DMS153 treated with DMSO at 0.1 percent for 48 hours (cell line): ENCODE measurements around the gene CCT5.
A peak's percentile ranks its signal among the peaks of the same experiment; 100 is the strongest.
"Not testable (repeated sequence)": the region's sequence is repeated elsewhere in the genome, so short reads cannot be mapped to it uniquely, and the experiment has no call there.

Experiments used
- DNase-seq: peaks from one replicate; lab custom pipeline; 2025; ENCODE audit not compliant: unreplicated experiment; lab: John Stamatoyannopoulos, UW

CCT5 gene

DNA sequence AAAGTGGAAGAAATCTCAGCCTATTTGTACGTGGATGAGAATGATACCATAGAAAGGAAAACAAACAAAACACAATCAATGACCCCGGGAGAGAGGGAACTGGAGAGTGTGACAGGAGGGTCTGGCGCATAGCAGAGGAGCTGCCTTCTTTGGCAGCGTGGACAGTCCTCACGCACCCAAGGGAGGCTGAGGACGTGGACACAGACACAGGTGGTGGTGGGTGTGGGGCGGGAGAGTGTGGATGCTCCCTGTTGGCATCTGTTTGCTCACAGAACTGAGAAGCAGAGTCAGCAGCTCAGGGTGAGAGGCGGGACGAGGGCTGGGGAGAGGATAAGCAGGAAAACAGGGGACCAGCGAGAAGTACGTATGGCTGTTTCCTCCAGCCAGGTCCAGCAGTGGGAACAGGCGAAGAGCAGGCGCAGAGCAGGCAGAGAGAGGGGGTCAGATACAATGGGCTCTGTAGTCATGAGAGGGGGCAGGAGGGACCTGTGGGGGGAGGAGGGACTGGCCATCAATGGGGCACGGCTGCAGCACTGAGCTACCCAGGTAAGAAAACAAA lies 47.6 kb downstream of the CCT5 start:
- no peak for DNase-seq

DNA sequence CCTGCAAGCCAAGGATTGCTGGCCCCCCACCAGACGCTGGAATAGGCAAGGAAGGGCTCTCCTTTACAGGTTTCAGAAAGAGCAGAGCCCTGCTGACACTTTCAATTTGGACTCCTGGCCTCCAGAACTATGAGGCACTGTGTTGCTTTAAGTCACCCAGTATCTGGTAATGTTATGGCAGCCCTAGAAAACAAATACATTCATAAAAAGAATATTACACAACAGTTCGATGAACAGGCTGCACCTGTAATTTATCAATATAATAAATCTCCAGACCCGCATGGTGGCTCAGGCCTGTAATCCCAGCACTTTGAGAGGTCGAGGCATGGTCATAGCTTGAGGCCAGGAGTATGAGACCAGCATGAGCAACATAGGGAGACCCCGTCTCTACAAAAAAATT lies 50.2 kb downstream of the CCT5 start:
- DNase-seq, result no peak

DNA sequence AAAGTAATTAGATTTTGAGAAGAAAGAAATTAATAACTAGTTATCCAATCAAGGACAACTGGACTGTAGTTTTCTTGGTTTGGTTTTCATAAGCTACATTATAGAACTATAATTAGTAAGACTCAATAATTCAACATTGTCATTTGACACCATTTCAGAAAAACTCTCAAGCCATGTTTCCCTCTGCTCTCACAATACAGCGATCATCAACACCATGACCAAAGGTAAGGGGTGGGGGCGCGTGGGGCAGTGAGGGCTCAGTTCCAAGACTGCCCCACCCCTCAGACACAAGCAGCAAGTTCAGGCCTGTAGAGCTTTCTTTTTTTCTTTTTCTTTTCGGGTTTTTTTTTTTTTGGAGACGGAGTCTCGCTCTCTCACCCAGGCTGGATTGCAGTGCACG lies 51.2 kb downstream of the CCT5 start:
- DNase-seq, result peak; percentile 35

DNA sequence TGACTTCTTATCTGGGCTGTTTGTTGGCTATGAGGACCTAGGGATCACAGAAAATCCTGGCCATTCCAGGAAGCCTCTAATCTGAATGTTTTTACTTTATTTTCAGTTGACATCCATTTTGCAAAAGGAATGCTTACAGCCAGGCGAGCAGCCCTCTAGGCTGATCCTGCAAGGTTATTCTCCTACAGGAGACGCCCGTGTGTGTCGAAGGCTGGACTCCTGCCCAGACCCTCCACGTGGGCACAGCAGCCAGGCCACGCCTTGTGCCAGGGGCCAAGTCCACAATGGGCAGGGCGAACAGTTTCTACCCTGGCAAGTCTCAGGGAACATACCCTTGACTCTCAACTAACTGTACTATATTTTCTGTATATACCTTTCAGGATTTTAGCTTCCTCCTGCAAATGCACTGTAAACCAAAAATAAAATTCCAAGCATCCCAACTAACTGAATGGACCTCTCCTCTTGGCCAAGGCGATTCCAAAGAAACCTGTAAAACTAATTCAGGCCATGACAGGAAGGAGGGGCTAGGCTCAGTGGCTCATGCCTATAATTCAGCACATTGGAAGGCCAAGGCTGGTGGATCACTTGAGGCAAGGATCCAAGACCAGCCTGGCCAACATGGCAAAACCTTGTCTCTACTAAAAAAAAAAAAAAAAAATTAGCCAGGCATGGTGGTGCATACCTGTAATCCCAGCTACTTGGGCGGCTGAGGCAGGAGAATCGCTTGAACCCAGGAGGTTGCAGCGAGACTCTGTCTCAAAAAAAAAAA lies 51.9 kb downstream of the CCT5 start:
- no peak for DNase-seq

DNA sequence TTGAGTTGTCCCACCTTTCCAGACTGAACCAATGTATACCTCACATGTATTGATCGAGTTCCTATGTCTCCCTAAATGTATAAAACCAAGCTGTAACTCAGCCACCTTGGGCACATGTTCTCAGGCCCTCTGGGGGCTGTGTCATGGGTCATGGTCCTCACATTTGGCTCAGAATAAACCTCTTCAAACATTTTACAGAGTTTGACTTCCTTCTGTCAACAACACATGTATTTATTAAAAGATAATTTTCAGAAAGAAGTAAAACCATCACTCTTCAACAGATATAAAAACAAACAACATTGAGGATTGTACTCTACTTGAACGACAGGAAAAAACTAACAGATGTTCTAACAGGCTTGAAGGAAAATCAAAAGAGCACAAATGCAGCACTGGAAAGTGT lies 53.1 kb downstream of the CCT5 start:
- DNase-seq, result no peak

DNA sequence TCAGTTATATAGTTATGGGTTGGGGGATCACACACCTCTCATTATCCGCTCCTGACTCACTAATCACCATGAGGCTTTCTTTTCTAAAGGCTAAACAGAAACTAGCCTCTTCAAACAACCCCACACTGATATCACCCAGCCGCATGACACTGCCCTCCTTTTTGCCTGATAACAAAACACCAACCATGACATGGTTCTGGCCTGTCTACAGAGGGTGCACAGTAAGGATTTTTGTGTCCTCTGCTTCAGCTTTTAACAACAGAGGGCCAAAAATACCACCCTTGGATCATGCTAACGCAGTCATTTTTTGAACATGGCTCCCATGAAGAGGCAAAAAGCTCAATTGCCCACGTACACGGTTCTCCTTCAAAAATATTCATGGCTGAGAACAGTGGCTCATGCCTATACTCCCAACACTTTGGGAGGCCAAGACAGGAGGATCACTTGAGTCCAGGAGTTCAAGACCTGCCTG lies 53.7 kb downstream of the CCT5 start:
- no peak for DNase-seq

DNA sequence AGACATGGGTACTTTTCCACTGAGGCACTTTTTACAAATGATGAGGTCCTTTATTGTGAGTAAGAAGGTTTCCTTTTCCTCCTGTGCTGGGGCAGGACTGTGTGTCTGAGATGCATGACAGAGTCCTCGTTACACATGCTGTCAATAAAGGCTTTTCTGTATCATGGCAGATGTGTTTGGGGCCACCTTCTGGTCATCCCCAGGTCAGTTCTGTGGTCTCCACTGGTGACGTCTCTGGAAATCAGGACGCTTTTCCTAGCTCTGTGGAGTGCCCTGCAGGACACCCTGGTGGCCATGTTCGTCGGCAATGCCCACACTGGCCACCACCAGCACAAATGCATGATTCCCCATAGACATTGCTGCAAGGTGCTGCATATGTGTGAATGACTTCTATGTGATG lies 54.9 kb downstream of the CCT5 start:
- DNase-seq, result no peak

DNA sequence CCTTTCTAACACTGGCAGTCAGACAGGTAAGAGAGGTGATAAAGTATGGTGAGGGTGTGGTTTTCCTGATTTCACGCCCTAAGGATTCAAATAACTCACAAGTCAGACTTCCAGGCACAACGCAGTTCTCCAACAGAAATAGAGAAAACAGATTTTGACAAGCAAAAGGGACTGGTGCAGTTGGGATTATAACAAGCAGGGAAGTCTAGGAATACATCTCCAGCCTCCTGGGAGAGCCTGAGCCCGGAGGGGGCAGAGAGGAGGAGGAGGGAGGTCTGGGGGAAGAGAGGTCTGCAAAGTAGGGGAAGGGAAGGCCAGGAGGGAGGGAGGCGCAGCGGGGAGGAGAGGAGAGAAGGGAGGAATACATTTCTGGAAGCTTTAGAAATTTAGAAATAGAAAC lies 56.0 kb downstream of the CCT5 start:
- no peak for DNase-seq

DNA sequence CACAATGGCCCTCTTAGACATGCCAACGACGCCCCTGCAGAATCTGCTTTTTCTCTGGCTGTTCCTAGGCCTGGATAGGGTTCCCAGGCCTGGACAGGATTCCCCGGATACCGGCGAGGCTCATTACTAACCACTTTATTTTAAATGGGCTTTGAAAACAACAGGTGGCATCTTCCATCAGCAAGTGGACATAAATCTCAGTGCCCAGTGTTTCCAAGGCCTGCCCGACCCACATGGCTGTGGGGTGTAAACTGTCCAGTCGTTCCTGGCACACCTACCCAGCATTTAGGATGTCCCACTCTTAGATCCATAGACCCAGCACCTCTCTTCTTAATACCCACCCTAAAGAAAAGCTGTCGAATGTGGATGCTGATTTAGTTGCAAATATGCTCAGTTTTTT lies 56.7 kb downstream of the CCT5 start:
- DNase-seq, result peak; percentile 69

DNA sequence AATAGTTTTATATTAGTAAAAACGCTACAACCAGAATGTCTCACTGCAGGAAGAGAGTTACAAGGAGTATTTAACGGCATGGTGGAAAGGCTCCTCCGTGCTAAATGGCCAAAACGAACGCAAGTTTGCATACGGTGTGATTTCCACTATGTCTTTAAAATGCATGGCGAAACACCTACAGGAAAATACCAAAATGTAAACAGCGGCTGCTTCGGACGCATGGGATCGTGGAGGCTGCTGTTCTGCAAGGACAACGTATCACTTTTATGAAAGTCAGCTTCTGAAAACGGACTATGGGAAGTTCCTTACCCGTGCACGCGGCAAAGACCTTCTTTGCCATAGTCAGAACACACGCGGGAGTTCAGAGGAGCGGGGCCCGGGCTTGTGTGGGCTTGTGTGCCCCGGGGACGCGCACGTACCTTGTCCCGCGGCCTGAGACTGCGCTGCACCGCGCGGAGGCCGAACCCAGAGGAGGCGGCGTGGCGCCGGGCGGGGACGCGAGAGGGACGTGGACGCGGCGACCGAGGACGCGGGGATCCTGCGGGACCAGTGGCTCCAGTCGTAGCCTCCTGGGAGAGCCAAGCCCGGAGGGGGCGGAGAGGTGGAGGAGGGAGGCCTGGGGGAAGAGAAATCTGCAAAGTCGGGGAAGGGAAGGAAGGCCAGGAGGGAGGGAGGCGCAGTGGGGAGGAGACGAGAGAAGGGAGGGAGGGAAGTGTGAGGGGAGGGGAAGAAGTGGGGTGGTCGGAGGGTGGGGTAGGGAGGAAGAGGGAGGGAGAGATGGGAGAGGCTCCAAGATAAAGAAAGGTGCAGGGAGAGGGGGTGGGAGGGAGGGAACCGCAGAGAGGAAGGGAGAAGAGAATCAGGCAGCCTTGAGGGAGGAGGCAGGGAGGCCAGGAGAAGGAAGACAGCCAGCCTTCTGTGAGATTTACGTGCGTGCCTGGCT lies 57.4 kb downstream of the CCT5 start, which contains the start of gene CMBL:
TSS of gene CMBL (minus strand) at position 697 of the 943 bp plus-strand sequence. CDS start 17,140 bp downstream, outside the sequence.
- DNase-seq, result peak; percentile 75

DNA sequence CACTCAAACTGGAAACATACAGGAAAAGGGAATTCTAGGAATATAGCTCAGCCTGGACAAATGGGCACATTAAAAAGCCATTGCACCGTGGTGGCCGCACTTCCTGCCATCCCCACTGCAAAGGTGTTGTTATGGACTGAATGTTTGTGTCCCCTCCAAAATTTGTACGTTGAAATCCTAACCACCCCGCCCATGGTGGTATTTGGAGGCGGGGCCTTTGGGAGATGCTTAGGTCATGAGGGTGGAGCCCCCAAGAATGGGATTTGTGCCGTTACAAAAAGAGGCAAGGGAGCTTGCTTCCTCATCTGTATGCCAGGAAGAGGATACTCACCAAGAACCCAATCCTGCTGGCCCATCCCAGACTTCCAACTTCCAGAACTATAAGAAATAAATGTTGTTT lies 58.8 kb downstream of the CCT5 start:
- no peak for DNase-seq

DNA sequence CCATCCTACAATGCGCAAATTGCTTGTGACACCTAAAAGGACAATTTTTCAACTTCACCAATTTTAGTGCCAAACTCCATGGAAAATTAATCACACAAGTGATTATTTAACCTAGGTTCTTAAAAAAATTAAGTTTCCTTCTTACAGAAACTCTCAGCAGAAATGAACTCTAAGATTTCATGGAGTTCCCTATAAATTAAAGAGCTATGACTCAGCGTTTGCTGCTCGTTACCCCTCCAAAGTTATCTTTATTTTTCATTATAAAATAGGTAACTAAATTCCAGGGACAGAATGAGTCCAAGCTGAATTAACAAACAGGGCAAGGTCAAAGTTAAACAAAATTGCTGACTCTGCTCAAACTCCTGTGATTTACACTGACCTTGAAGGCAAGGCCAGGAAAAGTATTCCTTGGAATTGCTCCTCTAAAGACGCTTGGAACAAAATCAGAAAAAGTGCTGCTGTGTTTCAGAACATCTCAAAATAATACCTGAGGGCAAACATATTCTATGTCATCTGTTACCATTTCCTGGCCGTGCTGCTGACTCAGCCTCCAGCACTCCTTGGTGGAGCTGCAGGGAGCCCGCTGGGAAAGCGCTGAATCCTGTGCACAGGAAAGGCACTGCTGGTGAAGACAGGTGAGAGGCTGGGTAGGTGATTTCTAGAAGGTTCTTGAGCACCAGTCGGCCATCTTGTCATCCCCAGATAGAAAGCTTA lies 60.1 kb downstream of the CCT5 start:
- peak; percentile 32 for DNase-seq

DNA sequence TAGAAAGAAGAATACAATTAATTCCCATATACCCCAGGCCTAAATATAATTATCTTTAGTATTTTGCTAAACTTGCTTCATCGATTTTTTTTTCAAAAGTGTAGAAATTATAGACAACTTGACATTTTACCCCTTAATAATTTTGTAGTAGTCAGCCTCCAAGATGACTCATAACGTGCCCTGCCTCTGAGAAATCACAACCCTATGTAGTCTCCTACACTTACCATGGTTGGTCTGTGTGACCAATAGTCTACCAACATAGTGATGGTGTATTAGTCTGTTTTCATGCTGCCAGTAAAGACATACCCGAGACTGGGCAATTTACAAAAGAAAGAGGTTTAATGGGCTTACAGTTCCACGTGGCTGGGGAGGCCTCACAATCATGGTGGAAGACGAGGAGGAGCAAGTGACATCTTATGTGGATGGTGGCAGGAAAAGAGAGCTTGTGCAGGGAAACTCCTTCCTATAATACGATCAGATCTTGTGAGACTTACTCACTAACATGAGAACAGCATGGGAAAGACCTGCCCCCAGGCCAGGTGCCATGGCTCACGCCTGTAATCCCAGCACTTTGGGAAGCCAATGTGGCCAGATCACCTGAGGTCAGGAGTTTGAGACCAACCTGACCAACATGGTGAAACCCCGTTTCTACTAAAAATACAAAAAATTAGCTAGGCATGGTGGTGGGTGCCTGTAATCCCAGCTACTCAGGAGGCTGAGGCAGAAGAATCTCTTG lies 60.9 kb downstream of the CCT5 start:
- DNase-seq, result not testable (repeated sequence)

DNA sequence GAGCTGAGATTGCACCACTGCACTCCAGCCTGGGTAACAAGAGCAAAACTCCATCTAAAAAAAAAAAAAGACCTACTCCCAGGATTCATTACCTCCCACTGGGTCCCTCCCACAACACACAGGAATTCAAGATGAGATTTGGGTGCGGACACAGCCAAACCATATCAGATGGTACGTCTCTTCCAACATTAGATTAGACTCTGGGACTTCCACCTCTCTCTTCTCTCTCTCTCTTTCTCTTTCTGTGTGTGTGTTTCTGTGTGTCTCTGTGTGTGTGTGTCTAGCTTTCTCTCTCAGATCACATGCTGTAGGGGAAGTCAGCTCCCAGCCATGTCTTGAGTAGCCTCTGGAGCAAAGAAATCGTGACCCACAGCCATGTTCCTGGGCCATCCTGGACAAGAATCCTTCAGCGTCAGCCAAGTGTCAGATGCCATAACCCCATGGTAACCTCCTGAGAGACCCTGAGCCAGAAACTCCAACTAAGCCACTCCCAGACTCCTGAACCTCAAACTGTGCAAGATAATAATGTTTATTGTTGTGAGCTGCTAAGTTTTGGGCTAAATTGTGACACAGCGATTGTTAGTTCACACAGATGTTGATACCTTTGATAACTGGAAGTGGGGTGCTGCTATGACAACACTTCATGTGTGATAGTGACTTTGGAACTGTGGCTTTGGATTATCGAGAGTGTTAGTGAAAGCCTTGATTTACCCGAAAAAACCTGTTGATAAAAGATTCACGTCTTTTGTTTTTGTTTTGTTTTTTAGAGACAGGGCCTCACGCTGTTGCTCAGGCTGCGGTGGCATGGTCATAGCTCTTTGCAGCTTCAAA lies 61.7 kb downstream of the CCT5 start:
- no peak for DNase-seq

DNA sequence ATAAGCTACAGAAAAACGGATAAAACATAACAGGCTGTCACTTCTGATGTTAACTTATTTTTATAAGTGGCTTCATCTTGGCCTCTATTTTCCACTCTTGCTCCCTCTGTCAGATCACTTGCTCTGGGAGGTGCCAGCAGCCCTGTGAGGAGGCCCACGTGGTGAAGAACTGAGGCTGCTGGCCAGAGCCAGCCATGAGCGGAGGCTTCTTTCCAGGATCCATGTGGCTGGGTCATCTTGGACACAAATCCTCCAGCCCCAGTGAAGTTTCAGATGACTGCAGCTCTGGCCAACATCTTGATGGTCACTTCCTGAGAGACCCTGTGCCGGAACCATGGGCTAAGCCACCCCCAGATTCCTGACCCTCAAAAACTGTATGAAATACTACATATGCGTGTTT lies 65.1 kb downstream of the CCT5 start:
- DNase-seq, result no peak
